ENCODE data around the gene ACTC1.

- no peak for TF ChIP-seq POLR2A (IDR thresholded peaks at IDR 0.05)
- TF ChIP-seq CTCF (IDR thresholded peaks at IDR 0.05) = no peak
Measured at GRCh38 chr15:34759992-34760391, 35.4 kb downstream of the ACTC1 start.

Measured in esophagus squamous epithelium (tissue), 4 donors.